ENCODE measurements around the gene FAM3B.

The FAM3B gene

GRCh38 chr21:41317458-41317857 is 857 bp downstream of the FAM3B start:
- Histone ChIP-seq H3K4me1 (ENCODE audit: control insufficient read depth, insufficient read depth, low read length) (peaks cover 5% of the 10 kb centered on the region), H3K27ac (ENCODE audit: insufficient read depth, low read depth, low read length, poor library complexity, severe bottlenecking) (no peak overlapping the region), H3K4me3 (ENCODE audit: insufficient read depth, low read depth, low read length) (peak overlapping the region; percentile 41), H3K36me3 (ENCODE audit: control insufficient read depth, insufficient read depth, low read length) (no peaks in the 10 kb centered on the region), H3K27me3 (ENCODE audit: control insufficient read depth, insufficient read depth, low read length, poor library complexity, severe bottlenecking) (peaks cover 36% of the 10 kb centered on the region), H3K9me3 (ENCODE audit: control insufficient read depth, low read length) (no peaks in the 10 kb centered on the region)
- WGBS, 2 experiments: 79% methylated on average over 10 of the region's 10 CpGs

- Histone ChIP-seq H3K27ac (ENCODE audit: insufficient read depth, low read depth, low read length, poor library complexity, severe bottlenecking) (no peak overlapping the region), H3K4me1 (ENCODE audit: control insufficient read depth, insufficient read depth, low read length) (peaks cover 8% of the 10 kb centered on the region), H3K4me3 (ENCODE audit: insufficient read depth, low read depth, low read length) (no peak overlapping the region), H3K9me3 (ENCODE audit: control insufficient read depth, low read length) (no peaks in the 10 kb centered on the region), H3K27me3 (ENCODE audit: control insufficient read depth, insufficient read depth, low read length, poor library complexity, severe bottlenecking) (peaks cover 36% of the 10 kb centered on the region), H3K36me3 (ENCODE audit: control insufficient read depth, insufficient read depth, low read length) (no peaks in the 10 kb centered on the region)
- 90 to 91% methylated on average over 9 of the region's 9 CpGs for WGBS, 2 experiments
Observed at GRCh38 chr21:41318218-41318617, 1.6 kb downstream of the FAM3B start.

- no peaks in the 10 kb centered on the region for H3K36me3 ChIP-seq (ENCODE audit: control insufficient read depth, insufficient read depth, low read length)
- H3K4me3 ChIP-seq (ENCODE audit: insufficient read depth, low read depth, low read length): no peak overlapping the region
- H3K27me3 ChIP-seq (ENCODE audit: control insufficient read depth, insufficient read depth, low read length, poor library complexity, severe bottlenecking): peaks cover 36% of the 10 kb centered on the region
- no peak overlapping the region for H3K27ac ChIP-seq (ENCODE audit: insufficient read depth, low read depth, low read length, poor library complexity, severe bottlenecking)
- H3K4me1 ChIP-seq (ENCODE audit: control insufficient read depth, insufficient read depth, low read length): peaks cover 8% of the 10 kb centered on the region
- H3K9me3 ChIP-seq (ENCODE audit: control insufficient read depth, low read length): no peaks in the 10 kb centered on the region
- 85 to 88% methylated on average over 7 of the region's 7 CpGs for WGBS, 2 experiments
Observed at GRCh38 chr21:41319273-41319672, 2.7 kb downstream of the FAM3B start.

GRCh38 chr21:41321211-41321907 is 4.8 kb downstream of the FAM3B start:
- H3K4me1 ChIP-seq (ENCODE audit: control insufficient read depth, insufficient read depth, low read length): peaks cover 8% of the 10 kb centered on the region
- H3K27me3 ChIP-seq (ENCODE audit: control insufficient read depth, insufficient read depth, low read length, poor library complexity, severe bottlenecking): peaks cover 19% of the 10 kb centered on the region
- no peak overlapping the region for H3K27ac ChIP-seq (ENCODE audit: insufficient read depth, low read depth, low read length, poor library complexity, severe bottlenecking)
- no peak overlapping the region for H3K4me3 ChIP-seq (ENCODE audit: insufficient read depth, low read depth, low read length)
- H3K36me3 ChIP-seq (ENCODE audit: control insufficient read depth, insufficient read depth, low read length): no peaks in the 10 kb centered on the region
- no peaks in the 10 kb centered on the region for H3K9me3 ChIP-seq (ENCODE audit: control insufficient read depth, low read length)
- WGBS, 2 experiments: 89 to 92% methylated on average over 20 of the region's 20 CpGs

GRCh38 chr21:41321908-41322495 is 5.4 kb downstream of the FAM3B start:
- WGBS, 2 experiments: 81 to 85% methylated on average over 7 of the region's 7 CpGs
- H3K4me1 ChIP-seq (ENCODE audit: control insufficient read depth, insufficient read depth, low read length): peaks cover 8% of the 10 kb centered on the region
- no peak overlapping the region for H3K4me3 ChIP-seq (ENCODE audit: insufficient read depth, low read depth, low read length)
- H3K27ac ChIP-seq (ENCODE audit: insufficient read depth, low read depth, low read length, poor library complexity, severe bottlenecking): no peak overlapping the region
- H3K27me3 ChIP-seq (ENCODE audit: control insufficient read depth, insufficient read depth, low read length, poor library complexity, severe bottlenecking): peaks cover 13% of the 10 kb centered on the region
- H3K9me3 ChIP-seq (ENCODE audit: control insufficient read depth, low read length): no peaks in the 10 kb centered on the region
- no peaks in the 10 kb centered on the region for H3K36me3 ChIP-seq (ENCODE audit: control insufficient read depth, insufficient read depth, low read length)

GRCh38 chr21:41322496-41323382 is 6.1 kb downstream of the FAM3B start:
- Histone ChIP-seq H3K9me3 (ENCODE audit: control insufficient read depth, low read length) (no peaks in the 10 kb centered on the region), H3K4me3 (ENCODE audit: insufficient read depth, low read depth, low read length) (no peak overlapping the region), H3K36me3 (ENCODE audit: control insufficient read depth, insufficient read depth, low read length) (no peaks in the 10 kb centered on the region), H3K4me1 (ENCODE audit: control insufficient read depth, insufficient read depth, low read length) (peaks cover 8% of the 10 kb centered on the region), H3K27me3 (ENCODE audit: control insufficient read depth, insufficient read depth, low read length, poor library complexity, severe bottlenecking) (peaks cover 6% of the 10 kb centered on the region), H3K27ac (ENCODE audit: insufficient read depth, low read depth, low read length, poor library complexity, severe bottlenecking) (no peak overlapping the region)
- WGBS, 2 experiments: 79 to 81% methylated on average over 23 of the region's 23 CpGs

GRCh38 chr21:41325138-41325912 is 8.7 kb downstream of the FAM3B start:
- Histone ChIP-seq H3K9me3 (ENCODE audit: control insufficient read depth, low read length) (no peaks in the 10 kb centered on the region), H3K4me1 (ENCODE audit: control insufficient read depth, insufficient read depth, low read length) (peaks cover 8% of the 10 kb centered on the region), H3K36me3 (ENCODE audit: control insufficient read depth, insufficient read depth, low read length) (no peaks in the 10 kb centered on the region), H3K4me3 (ENCODE audit: insufficient read depth, low read depth, low read length) (no peak overlapping the region), H3K27ac (ENCODE audit: insufficient read depth, low read depth, low read length, poor library complexity, severe bottlenecking) (no peak overlapping the region), H3K27me3 (ENCODE audit: control insufficient read depth, insufficient read depth, low read length, poor library complexity, severe bottlenecking) (no peaks in the 10 kb centered on the region)
- WGBS, 2 experiments: 94 to 96% methylated on average over 6 to 7 of the region's 7 CpGs

GRCh38 chr21:41326414-41327080 is 9.9 kb downstream of the FAM3B start:
- Histone ChIP-seq H3K27me3 (ENCODE audit: control insufficient read depth, insufficient read depth, low read length, poor library complexity, severe bottlenecking) (no peaks in the 10 kb centered on the region), H3K4me3 (ENCODE audit: insufficient read depth, low read depth, low read length) (no peak overlapping the region), H3K27ac (ENCODE audit: insufficient read depth, low read depth, low read length, poor library complexity, severe bottlenecking) (no peak overlapping the region), H3K4me1 (ENCODE audit: control insufficient read depth, insufficient read depth, low read length) (peaks cover 8% of the 10 kb centered on the region), H3K36me3 (ENCODE audit: control insufficient read depth, insufficient read depth, low read length) (no peaks in the 10 kb centered on the region), H3K9me3 (ENCODE audit: control insufficient read depth, low read length) (no peaks in the 10 kb centered on the region)
- 94% methylated on average over 13 of the region's 13 CpGs for WGBS, 2 experiments

- Histone ChIP-seq H3K9me3 (ENCODE audit: control insufficient read depth, low read length) (no peaks in the 10 kb centered on the region), H3K4me3 (ENCODE audit: insufficient read depth, low read depth, low read length) (no peak overlapping the region), H3K36me3 (ENCODE audit: control insufficient read depth, insufficient read depth, low read length) (no peaks in the 10 kb centered on the region), H3K27ac (ENCODE audit: insufficient read depth, low read depth, low read length, poor library complexity, severe bottlenecking) (no peak overlapping the region), H3K27me3 (ENCODE audit: control insufficient read depth, insufficient read depth, low read length, poor library complexity, severe bottlenecking) (no peaks in the 10 kb centered on the region), H3K4me1 (ENCODE audit: control insufficient read depth, insufficient read depth, low read length) (peaks cover 1% of the 10 kb centered on the region)
- 95% methylated on average over 8 of the region's 8 CpGs for WGBS, 2 experiments
Observed at GRCh38 chr21:41327753-41328152, 11.2 kb downstream of the FAM3B start.
